GM12878 (cell line): ENCODE data around the gene DNAH8.

Source experiments
- EGR1 ChIP-seq, 2 experiments: IDR thresholded peaks; 1 replicate in 1 of 2; 2 replicates in 1 of 2; pipeline ENCODE4 v1.6.1; 2011 to 2012; ENCODE audit warnings: low read depth in 2 of 2, low read length in 2 of 2, borderline replicate concordance in 1 of 2, mild to moderate bottlenecking in 1 of 2, moderate library complexity in 1 of 2
- HDAC2 ChIP-seq: fragments of 200-600 bp; sonication (generic); IDR thresholded peaks from 2 replicates; pipeline ENCODE4 v1.6.1; 2017
- IKZF2 ChIP-seq, 2 experiments: fragments of 450-650 bp; IDR thresholded peaks; 2 replicates each; pipeline ENCODE4 v1.6.1; 2017; ENCODE audit warnings: mild to moderate bottlenecking in 2 of 2, moderate library complexity in 2 of 2
- POLR2A ChIP-seq: IDR thresholded peaks from 2 replicates; pipeline ENCODE4 v1.6.1; 2011; ENCODE audit warnings: low read depth, mild to moderate bottlenecking, low read length
- POLR2AphosphoS5 ChIP-seq: IDR thresholded peaks from 2 replicates; pipeline ENCODE4 v1.6.1; 2011; ENCODE audit warnings: mild to moderate bottlenecking, low read length, inconsistent platforms
- ZNF274 ChIP-seq: IDR thresholded peaks from one replicate; pipeline ENCODE4 v1.8.0; 2011; ENCODE audit not compliant: insufficient read length, insufficient read depth

GRCh38 chr6:39065561-39065960 lies 350.4 kb downstream of the DNAH8 start:
- no peak for TF ChIP-seq POLR2A
- no peak for TF ChIP-seq IKZF2 (IDR thresholded peaks at IDR 0.05)
- no peak for TF ChIP-seq POLR2AphosphoS5
- TF ChIP-seq EGR1 (IDR thresholded peaks at IDR 0.05; ENCODE audit: borderline replicate concordance in 1 of 2, low read depth in 2 of 2, low read length in 2 of 2) = no peak
- TF ChIP-seq HDAC2 = no peak
- no peak for TF ChIP-seq ZNF274
